Measurements from ENCODE around the gene EMC9.

- TF ChIP-seq CTCF (IDR thresholded peaks at IDR 0.05 in 4 of 5, conservative IDR thresholded peaks at IDR 0.05 in 1 of 5): no peak
- no peak for TF ChIP-seq POLR2A (IDR thresholded peaks at IDR 0.05)
Measured at GRCh38 chr14:24103451-24103850, 37.9 kb downstream of the EMC9 start.
